Measurements from ENCODE around the gene FOXE3.

The FOXE3 gene

DNA sequence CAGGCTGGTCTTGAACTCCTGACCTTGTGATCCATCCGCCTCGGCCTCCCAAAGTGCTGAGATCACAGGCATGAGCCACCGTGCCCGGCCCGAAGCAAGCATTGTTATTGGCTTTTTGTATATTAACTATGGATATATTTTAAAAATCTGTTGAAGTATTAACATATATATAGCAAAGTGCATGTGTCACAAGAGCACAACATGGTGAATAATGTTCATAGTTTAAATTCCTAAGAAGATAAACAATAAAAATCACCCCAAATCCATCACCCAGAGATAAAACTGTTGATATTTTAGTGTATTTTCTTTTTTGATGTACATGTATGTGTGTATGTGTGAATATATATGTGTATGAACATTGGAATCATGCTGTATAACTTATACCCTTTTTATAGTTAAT lies 9.1 kb upstream of the FOXE3 start:
- no peak for FAIRE-seq

DNA sequence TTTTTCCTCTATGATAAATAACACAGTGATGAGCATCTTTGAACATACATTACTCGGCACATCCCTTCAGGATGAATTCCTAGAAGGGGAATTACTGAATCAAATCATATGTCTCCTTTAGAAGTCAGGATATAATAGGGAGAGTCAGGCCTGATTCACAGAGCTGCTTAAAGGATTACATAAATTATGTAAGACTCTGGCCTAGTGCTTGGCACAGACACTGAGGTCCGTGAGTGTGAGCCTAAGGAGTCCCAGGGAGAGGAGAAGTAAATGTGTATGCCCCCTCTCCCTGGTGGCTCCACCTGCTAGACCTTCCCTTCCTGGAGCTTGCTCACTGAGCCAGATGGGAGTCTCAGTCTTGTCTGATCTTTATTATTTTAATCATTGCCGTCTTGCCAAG lies 8.6 kb upstream of the FOXE3 start:
- no peak for FAIRE-seq

DNA sequence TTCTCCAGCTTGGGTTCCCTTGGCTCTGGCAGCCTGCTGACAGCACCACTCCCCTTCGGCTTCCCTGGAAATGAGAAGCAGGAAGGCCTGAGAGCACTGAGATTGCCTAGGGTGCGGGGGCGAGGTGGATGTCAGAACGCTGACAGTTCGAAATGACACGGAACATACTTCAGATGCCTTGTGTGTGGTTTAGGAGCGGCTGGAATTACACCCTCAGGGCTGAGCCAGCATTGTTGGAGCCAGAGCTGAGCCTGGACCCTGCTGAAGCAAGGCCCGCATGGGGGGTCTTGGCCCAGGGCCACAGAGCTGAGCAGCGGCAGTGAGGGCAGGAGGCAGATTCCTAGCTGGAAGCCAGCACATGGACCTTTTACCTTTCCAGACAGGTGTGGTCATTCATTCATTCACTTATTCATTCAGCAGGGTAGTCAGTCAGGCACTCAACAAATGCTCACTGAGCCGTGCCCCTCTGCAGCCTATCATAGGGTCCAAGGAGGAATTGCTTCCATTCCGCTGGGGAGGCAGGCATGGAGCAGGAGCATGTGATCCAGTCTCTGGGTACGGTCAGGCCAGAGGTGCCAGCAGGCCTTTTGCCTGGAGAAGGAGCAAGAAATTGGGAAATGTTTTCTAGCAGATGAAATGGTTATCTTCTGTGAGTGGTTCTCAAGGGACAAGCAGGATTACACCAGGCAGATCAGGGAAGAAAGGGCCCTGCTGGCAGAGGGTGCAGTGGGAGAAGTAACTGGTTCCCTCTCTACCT lies 6.6 kb upstream of the FOXE3 start:
- no peak for FAIRE-seq

GRCh38 chr1:47410068-47410455 lies 6.0 kb upstream of the FOXE3 start:
- no peak for FAIRE-seq

GRCh38 chr1:47411436-47411835 lies 4.6 kb upstream of the FOXE3 start:
- no peak for FAIRE-seq

DNA sequence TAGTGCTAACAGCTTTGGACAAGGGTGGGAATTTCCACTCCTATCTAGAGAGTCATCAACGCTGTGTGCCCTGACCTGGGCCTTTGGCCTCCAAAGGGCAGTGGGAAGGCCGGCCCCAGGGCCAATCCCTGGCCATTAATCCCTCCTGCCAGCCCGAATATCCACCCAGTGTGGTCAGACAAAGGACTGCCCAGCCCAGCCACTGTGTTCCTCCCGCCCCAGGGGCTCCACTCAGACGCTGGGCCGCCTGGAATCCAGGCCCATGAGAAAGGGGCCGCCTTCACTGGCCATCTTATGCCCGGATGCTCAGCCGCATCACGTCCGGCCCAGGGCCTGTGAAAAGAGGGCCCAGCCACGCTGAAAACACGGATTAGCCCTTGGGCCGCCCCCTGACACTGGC lies 3.6 kb upstream of the FOXE3 start:
- no peak for FAIRE-seq

- no peak for FAIRE-seq
Measured at GRCh38 chr1:47416319-47417169, 459 bp downstream of the FOXE3 start.

- FAIRE-seq, result no peak
Measured at GRCh38 chr1:47417170-47418044, 1.3 kb downstream of the FOXE3 start.

DNA sequence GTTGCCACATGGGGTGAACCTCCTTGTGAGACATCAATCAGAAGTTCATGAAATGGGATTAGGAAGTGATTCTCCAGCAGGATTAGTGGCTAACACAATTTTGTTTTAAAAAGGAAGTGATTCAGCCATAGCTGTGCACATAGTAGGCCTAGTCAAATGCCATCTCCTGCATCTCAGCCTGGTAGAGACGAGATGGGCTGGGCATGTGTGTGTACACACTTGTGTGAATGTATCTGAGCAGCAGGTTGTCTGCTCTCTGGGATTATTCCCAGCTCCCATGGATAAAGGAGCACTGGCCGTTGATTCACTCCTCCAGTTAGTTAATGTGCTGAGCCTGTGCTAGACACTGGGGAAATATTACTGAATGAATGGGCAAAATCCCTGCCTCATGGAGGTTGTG lies 2.0 kb downstream of the FOXE3 start:
- FAIRE-seq, result no peak

GRCh38 chr1:47418681-47419325 lies 2.7 kb downstream of the FOXE3 start:
- no peak for FAIRE-seq

DNA sequence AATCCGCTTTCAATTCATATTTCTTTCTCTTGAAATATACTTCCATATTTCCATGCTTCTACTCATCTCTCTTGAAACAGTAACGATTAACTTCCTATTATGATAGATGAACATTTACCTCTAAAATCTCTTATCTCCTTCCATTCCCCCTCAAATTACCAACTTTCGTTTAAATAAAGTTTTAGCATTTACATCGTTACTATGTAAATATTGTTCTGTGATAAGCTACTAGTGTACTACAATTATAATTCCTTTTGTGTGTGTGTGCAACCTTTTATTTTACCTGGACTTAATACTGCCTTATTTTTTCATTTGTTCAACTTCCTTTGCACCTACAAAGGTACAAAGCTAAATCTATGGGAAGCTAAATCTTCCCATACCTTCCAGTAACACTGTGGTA lies 4.5 kb downstream of the FOXE3 start:
- FAIRE-seq, result no peak

DNA sequence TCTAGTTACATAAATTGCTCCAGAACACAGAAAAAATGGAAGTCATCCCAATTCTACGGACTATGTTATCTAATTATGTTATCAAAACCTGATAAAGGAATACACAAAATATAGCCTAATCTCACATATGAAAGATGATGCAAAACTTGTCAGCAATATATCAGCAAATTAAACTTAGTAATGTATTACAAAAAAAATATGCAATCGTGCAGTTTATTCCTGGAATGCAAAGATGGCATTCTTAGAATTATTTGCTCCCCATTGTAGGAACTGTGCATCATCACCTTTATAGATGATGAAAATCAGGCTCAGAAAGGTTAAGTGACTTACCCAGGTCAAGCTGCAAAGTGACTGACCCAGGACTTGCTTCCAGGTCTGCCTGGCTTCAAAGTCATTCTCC lies 7.8 kb downstream of the FOXE3 start:
- no peak for FAIRE-seq

DNA sequence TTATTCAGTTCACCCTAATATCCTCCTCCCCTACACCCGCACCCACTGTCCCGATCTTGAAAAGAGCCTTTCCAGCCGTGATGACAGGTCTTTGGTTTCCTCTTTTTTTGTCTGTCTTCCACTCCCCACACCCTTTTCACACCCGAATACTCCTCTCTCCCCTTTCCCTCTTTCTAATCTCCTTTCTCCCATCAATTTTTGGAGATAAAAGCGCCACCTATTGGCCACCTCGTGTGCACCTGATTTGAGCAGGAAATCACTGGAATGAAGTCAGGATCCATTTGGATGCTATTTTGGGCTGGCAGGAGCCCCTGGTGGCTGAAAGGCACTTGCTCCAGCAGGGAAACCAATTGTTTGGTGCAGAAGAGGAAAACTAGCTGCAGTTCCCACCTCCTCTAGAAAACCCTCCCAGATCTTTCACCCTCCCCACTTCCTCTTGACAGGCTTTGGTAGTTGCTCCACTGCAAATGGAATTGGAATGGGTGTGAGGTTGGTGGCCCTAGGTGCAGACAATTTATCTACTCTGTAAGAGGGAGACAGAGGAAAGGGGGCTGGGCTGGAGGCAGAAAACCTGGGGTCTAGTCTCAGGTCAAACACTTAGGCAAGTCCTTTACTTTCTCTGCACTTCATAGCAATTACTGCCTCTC lies 8.4 kb downstream of the FOXE3 start:
- peak; percentile 23 for FAIRE-seq

DNA sequence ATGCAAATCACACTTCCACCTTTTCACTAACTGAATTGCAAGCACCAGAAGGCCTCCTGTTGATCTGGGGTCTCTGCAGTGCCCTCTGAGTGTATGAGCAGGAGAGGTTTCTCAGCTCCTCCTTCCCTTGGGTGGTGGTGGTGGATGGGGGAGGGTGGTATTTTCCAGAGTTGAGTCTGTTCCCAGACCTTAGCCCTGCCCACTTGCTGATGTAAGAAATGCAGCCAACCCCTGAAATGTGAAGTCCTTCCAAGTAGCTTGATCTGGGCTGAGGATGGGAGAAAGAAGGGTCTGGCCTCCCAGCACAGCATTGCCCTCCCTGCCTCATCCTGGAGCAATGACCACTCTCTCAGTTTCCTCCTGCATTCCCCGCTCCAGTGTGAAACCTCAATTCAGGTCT lies 15.4 kb downstream of the FOXE3 start:
- no peak for FAIRE-seq

GRCh38 chr1:47432071-47433036 lies 16.3 kb downstream of the FOXE3 start:
- FAIRE-seq, result peak; percentile 52

DNA sequence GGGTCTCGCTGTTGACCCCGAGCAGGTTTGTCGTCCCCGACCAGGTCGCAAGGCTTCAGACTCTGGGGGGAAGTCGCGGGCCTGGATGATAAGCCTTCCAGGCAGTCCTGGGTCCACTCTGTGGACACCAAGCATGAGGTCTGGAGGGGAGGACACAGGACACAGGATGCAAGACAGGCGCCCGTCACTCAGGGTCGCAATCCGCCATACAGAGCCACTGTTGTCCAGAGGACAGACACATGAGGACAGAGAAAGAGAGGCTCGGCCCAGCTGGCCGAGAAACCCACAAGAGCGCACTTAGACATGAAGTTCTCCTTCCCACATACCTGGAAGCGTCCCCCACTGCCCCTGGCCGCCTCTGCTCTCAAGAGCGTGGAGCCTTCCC lies 16.9 kb downstream of the FOXE3 start:
- no peak for FAIRE-seq

- no peak for FAIRE-seq
Measured at GRCh38 chr1:47433477-47434050, 17.5 kb downstream of the FOXE3 start.

- FAIRE-seq, result no peak
Measured at GRCh38 chr1:47434051-47434842, 18.2 kb downstream of the FOXE3 start.

- FAIRE-seq, result no peak
Measured at GRCh38 chr1:47435506-47436303, 19.6 kb downstream of the FOXE3 start.

Measured in TTC549 (cell line).